A549 (cell line): Measurements from ENCODE around the gene BMPER. TPM values are rescaled to one million over a fixed set of nuclear protein-coding genes. Genes with fewer than 3 reads are reported as not detected.

ENCODE experiments used
- ATAC-seq, 2 experiments: fragments of 200-7000 bp in 1 of 2; fragments of >200 bp in 1 of 2; cut with Nextera tagmentation in 1 of 2; cut with Tn5 transposase in 1 of 2; 3 replicates each; pipeline versions ENCODE4 v1.8.0 to v1.9.1; 2018 to 2020; ENCODE audit warnings: mild to moderate bottlenecking in 1 of 2, moderate library complexity in 1 of 2
- CTCF ChIA-PET: fragments of 300-600 bp; sonication (Branson Sonifier 250); formaldehyde crosslinking; extraction: SDS; loops from one replicate; lab custom pipeline; 2021; ENCODE audit warnings: antibody characterized with exemption, inconsistent platforms; lab: Yijun Ruan, JAX
- POLR2A ChIA-PET: fragments of 350-600 bp; formaldehyde crosslinking; extraction: SDS; loops from one replicate; lab custom pipeline; 2021; ENCODE audit warnings: antibody characterized with exemption, inconsistent platforms; lab: Yijun Ruan, JAX
- DNase-seq, 2 experiments: peaks; one replicate each; pipeline versions ENCODE4 v3.0.0 to v3.0.0-alpha.2; 2011 to 2016; ENCODE audit warnings: low read depth in 1 of 2, low spot score in 1 of 2
- FAIRE-seq: peaks from 2 replicates; lab custom pipeline; 2011; peaks lifted over from hg19 to GRCh38; lab: Jason Lieb, UNC
- H3K27ac ChIP-seq, 2 experiments: fragments of >200 bp; sonication (Bioruptor Twin); formaldehyde crosslinking; 3 replicates each; pipeline ENCODE4 v1.5.1; 2016 to 2017
- H3K4me1 ChIP-seq: fragments of >200 bp; sonication (Bioruptor Twin); formaldehyde crosslinking; 3 replicates; pipeline ENCODE4 v1.6.1; 2016
- H3K4me2 ChIP-seq: fragments of >200 bp; sonication (Bioruptor Twin); formaldehyde crosslinking; 3 replicates; pipeline ENCODE4 v1.6.1; 2016
- H3K4me3 ChIP-seq: fragments of >200 bp; sonication (Bioruptor Twin); formaldehyde crosslinking; 3 replicates; pipeline ENCODE4 v1.5.1; 2016
- H3K9me3 ChIP-seq: fragments of >200 bp; sonication (Bioruptor Twin); formaldehyde crosslinking; 3 replicates; pipeline ENCODE4 v1.6.1; 2016
- CBX2 ChIP-seq: fragments of 200-600 bp; sonication (generic); IDR thresholded peaks from 2 replicates; pipeline ENCODE4 v1.6.1; 2016; ENCODE audit warnings: low read depth, mild to moderate bottlenecking, borderline replicate concordance
- CHD4 ChIP-seq: fragments of 200-600 bp; sonication (generic); IDR thresholded peaks from 2 replicates; pipeline ENCODE4 v1.6.1; 2016; ENCODE audit warnings: antibody characterized with exemption, mild to moderate bottlenecking, borderline replicate concordance
- EHMT2 ChIP-seq: fragments of 200-600 bp; sonication (generic); IDR thresholded peaks from 2 replicates; pipeline ENCODE4 v1.6.1; 2016; ENCODE audit warnings: antibody characterized with exemption, low read depth, mild to moderate bottlenecking, moderate library complexity
- FOXS1 ChIP-seq: fragments of 250-450 bp; sonication (Bioruptor Pico); IDR thresholded peaks from 2 replicates; pipeline ENCODE4 v1.5.0; 2020; ENCODE audit warnings: mild to moderate bottlenecking, moderate library complexity
- HDAC2 ChIP-seq: fragments of 200-600 bp; sonication (generic); IDR thresholded peaks from 2 replicates; pipeline ENCODE4 v1.6.1; 2016
- HEYL ChIP-seq: fragments of 250-450 bp; sonication (Bioruptor Pico); IDR thresholded peaks from 2 replicates; pipeline ENCODE4 v1.8.0; 2021; ENCODE audit warnings: mild to moderate bottlenecking, moderate library complexity
- HOXA7 ChIP-seq: fragments of 250-450 bp; sonication (Bioruptor Pico); IDR thresholded peaks from 2 replicates; pipeline ENCODE4 v1.5.0; 2020; ENCODE audit warnings: mild to moderate bottlenecking, moderate library complexity
- KDM5A ChIP-seq: fragments of 200-600 bp; sonication (generic); IDR thresholded peaks from 2 replicates; pipeline ENCODE4 v1.6.1; 2016; ENCODE audit warnings: antibody characterized with exemption, mild to moderate bottlenecking
- MYC ChIP-seq: IDR thresholded peaks from 2 replicates; pipeline ENCODE4 v1.6.1; 2012; ENCODE audit warnings: mild to moderate bottlenecking, inconsistent platforms, low read length, improper control_type of control experiment, borderline replicate concordance
- NFE2L2 ChIP-seq: fragments of 150-350 bp; conservative IDR thresholded peaks from 2 replicates; pipeline ENCODE4 v1.6.1; 2014; ENCODE audit warnings: low read length
- RARB ChIP-seq: fragments of 250-450 bp; sonication (Bioruptor Pico); IDR thresholded peaks from 2 replicates; pipeline ENCODE4 v1.8.0; 2021; ENCODE audit warnings: mild to moderate bottlenecking, moderate library complexity
- SREBF2 ChIP-seq: fragments of 450-650 bp; IDR thresholded peaks from 2 replicates; pipeline ENCODE4 v1.6.1; 2014; ENCODE audit warnings: mild to moderate bottlenecking, moderate library complexity
- TFCP2L1 ChIP-seq: fragments of 250-450 bp; sonication (Bioruptor Pico); IDR thresholded peaks from 2 replicates; pipeline ENCODE4 v1.5.0; 2021; ENCODE audit warnings: mild to moderate bottlenecking
- TP53 ChIP-seq: fragments of 250-450 bp; sonication (Bioruptor Pico); IDR thresholded peaks from 2 replicates; pipeline ENCODE4 v1.5.0; 2021; ENCODE audit warnings: mild to moderate bottlenecking, moderate library complexity
- ZC3H11A ChIP-seq: fragments of 450-650 bp; IDR thresholded peaks from 2 replicates; pipeline ENCODE4 v1.6.1; 2014; ENCODE audit warnings: antibody characterized with exemption, mild to moderate bottlenecking
- ZNF302 ChIP-seq: fragments of 250-450 bp; sonication (Bioruptor Pico); IDR thresholded peaks from 2 replicates; pipeline ENCODE4 v1.9.0; 2021; ENCODE audit warnings: inconsistent platforms, mild to moderate bottlenecking, moderate library complexity
- WGBS: methylation state at CpG from one replicate; pipeline ENCODE4 v1.1.6; 2017; ENCODE audit errors: missing lambda C conversion rate; 5-methylcytosine and 5-hydroxymethylcytosine counted together
- polyA plus RNA-seq, 4 experiments: library from polyadenylated mRNA; depleted of rRNA in 3 of 4; stranded (reverse); fragments of >200 nt; fragmentation: RNase III in 1 of 4; extraction: RNeasy Plus Mini Kit Qiagen cat#74134 plus additional on column Dnase treatment in 1 of 4; gene quantifications; 2 replicates in 3 of 4; 3 replicates in 1 of 4; pipeline ENCODE4 v1.2.3, GENCODE V29; 2011 to 2017
- TF ChIP-seq, protein P1 (sequence below): fragments of 250-450 bp; sonication (Bioruptor Pico); IDR thresholded peaks from 2 replicates; pipeline ENCODE4 v1.5.0; 2021; ENCODE audit warnings: mild to moderate bottlenecking, moderate library complexity, borderline replicate concordance
- TF ChIP-seq, protein P2 (sequence below): IDR thresholded peaks from 2 replicates; pipeline ENCODE4 v1.6.1; 2012
- TF ChIP-seq, protein P3 (sequence below): IDR thresholded peaks from 2 replicates; pipeline ENCODE4 v1.6.1; 2012; ENCODE audit warnings: low read depth, borderline replicate concordance
- TF ChIP-seq, protein P4 (sequence below): fragments of 450-650 bp; IDR thresholded peaks from 2 replicates; pipeline ENCODE4 v1.6.1; 2014; ENCODE audit warnings: antibody characterized with exemption

The BMPER gene
- polyA plus RNA-seq, 2 of the 4 experiments (the other 2 are of a cell fraction) = 5.0 to 5.8 TPM

DNA sequence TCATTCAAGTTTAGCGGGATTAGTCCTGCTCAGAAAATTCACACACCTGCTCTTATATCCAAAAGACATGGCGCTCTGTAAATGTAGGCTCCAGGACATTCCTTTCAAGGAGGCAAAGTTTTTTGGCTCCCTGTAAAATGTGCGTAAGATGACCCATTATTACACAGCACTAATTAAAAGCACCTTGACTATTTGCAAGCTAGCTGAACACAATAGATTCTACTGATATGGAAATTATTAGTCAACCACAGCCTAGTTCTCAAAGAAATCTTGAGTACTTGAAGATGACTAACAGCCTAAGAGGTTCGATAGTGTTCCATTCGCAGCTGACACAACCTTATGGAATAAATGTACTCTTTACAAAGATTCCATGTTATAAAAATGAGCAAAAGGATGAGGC, 175.2 kb downstream of the BMPER start (continued):
- TF ChIP-seq, protein P1, sequence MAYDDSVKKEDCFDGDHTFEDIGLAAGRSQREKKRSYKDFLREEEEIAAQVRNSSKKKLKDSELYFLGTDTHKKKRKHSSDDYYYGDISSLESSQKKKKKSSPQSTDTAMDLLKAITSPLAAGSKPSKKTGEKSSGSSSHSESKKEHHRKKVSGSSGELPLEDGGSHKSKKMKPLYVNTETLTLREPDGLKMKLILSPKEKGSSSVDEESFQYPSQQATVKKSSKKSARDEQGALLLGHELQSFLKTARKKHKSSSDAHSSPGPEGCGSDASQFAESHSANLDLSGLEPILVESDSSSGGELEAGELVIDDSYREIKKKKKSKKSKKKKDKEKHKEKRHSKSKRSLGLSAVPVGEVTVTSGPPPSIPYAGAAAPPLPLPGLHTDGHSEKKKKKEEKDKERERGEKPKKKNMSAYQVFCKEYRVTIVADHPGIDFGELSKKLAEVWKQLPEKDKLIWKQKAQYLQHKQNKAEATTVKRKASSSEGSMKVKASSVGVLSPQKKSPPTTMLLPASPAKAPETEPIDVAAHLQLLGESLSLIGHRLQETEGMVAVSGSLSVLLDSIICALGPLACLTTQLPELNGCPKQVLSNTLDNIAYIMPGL (CRISPR knock-in tag) = no peak
- TF ChIP-seq, protein P2, sequence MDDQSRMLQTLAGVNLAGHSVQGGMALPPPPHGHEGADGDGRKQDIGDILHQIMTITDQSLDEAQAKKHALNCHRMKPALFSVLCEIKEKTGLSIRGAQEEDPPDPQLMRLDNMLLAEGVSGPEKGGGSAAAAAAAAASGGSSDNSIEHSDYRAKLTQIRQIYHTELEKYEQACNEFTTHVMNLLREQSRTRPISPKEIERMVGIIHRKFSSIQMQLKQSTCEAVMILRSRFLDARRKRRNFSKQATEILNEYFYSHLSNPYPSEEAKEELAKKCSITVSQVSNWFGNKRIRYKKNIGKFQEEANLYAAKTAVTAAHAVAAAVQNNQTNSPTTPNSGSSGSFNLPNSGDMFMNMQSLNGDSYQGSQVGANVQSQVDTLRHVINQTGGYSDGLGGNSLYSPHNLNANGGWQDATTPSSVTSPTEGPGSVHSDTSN = no peak

DNA sequence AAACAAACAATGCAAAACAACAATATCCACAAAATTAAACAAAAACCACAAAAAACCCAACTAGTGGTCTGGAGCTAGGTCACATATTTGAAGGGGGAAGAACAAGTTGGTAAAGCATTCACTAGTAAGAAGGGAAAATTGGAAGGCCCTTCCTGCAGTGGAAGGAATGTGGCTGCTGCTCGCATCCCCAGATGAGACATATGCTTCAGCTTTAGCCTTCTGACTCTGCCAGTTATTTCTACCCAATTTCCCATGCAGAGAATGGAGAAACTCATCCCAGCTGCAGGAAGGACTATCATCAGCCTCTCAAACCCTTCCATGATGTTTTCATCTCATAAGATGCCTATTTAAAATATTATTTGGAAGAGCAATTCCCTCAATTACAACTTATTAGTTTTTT, 176.6 kb downstream of the BMPER start:
- POLR2A ChIA-PET = no interaction called here
- CTCF ChIA-PET = interaction anchor here (2.1 kb wide), 1 partner anchor 10 kb away, joined by 5 read pairs; no protein-coding TSS in a partner anchor
- H3K27ac ChIP-seq = peak overlapping the region in 1 of 2 experiments; percentile 44; a peak in 2 of 6 replicates
- ATAC-seq (no peak), DNase-seq (no peak), FAIRE-seq (no peak)
- no peak overlapping the region for H3K4me2 ChIP-seq
- H3K4me1 ChIP-seq = no peaks in the 10 kb centered on the region
- no peaks in the 10 kb centered on the region for H3K9me3 ChIP-seq
- H3K4me3 ChIP-seq = no peak overlapping the region
- 96% methylated on average over 1 of the region's 1 CpG for WGBS
- TF ChIP-seq TP53 (CRISPR knock-in tag) (no peak), HEYL (CRISPR knock-in tag) (no peak), SREBF2 (no peak)
- TF ChIP-seq, protein P1 (CRISPR knock-in tag) = no peak

DNA sequence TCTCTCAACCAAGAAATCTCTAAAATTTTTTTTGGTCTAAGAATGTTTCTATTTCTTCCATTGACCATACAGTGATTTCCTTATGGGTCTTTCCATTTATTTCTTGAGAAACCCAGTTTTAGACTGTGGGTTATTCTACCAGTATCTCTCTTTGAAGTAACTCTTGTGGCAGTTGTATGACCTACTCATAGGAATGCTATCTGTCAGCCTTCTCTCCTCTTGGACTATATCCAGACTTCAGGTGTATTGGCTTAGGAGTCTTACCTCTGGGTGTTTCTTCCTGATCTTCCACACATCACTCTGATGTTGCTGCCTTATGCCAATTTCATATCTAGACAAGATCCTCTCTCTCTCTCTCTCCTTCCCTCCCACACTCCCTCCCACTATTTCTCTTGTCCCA, 178.1 kb downstream of the BMPER start:
- no peak overlapping the region for H3K4me3 ChIP-seq
- no peaks in the 10 kb centered on the region for H3K9me3 ChIP-seq
- ChIA-PET CTCF (interaction anchor here (0.9 to 1.4 kb wide), 2 partner anchors 13 to 18 kb away, joined by 3 to 5 read pairs; no protein-coding TSS in a partner anchor), POLR2A (no interaction called here)
- FAIRE-seq = no peak
- ATAC-seq = no peak
- TF ChIP-seq ZNF302 (CRISPR knock-in tag) = no peak
- TF ChIP-seq ZC3H11A = no peak
- TF ChIP-seq TP53 (CRISPR knock-in tag) = no peak
- TF ChIP-seq RARB = no peak
- no peak for TF ChIP-seq KDM5A
- no peak for TF ChIP-seq NFE2L2
- TF ChIP-seq CHD4 = no peak
- TF ChIP-seq, protein P3, sequence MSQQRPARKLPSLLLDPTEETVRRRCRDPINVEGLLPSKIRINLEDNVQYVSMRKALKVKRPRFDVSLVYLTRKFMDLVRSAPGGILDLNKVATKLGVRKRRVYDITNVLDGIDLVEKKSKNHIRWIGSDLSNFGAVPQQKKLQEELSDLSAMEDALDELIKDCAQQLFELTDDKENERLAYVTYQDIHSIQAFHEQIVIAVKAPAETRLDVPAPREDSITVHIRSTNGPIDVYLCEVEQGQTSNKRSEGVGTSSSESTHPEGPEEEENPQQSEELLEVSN = no peak
- no peak for TF ChIP-seq HOXA7 (CRISPR knock-in tag)
- TF ChIP-seq HDAC2 = no peak
- TF ChIP-seq FOXS1 = no peak
- TF ChIP-seq, protein P4, sequence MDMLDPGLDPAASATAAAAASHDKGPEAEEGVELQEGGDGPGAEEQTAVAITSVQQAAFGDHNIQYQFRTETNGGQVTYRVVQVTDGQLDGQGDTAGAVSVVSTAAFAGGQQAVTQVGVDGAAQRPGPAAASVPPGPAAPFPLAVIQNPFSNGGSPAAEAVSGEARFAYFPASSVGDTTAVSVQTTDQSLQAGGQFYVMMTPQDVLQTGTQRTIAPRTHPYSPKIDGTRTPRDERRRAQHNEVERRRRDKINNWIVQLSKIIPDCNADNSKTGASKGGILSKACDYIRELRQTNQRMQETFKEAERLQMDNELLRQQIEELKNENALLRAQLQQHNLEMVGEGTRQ = no peak
- no peak for TF ChIP-seq HEYL (CRISPR knock-in tag)
- TF ChIP-seq EHMT2 = no peak
- TF ChIP-seq TFCP2L1 (CRISPR knock-in tag) = no peak
- TF ChIP-seq CBX2 = no peak
- no peak for TF ChIP-seq MYC
- peak overlapping the region in 1 of 2 experiments; percentile 56; a peak in 3 of 6 replicates for H3K27ac ChIP-seq
- no peak overlapping the region for H3K4me2 ChIP-seq
- DNase-seq = no peak
- H3K4me1 ChIP-seq = peaks cover 8% of the 10 kb centered on the region
